Adipose tissue (tissue), 3 donors: ENCODE results near the gene TRIP10. TPM values are rescaled to one million over a fixed set of nuclear protein-coding genes. Genes with fewer than 3 reads are reported as not detected.
"Not testable (repeated sequence)": the region's sequence is repeated elsewhere in the genome, so short reads cannot be mapped to it uniquely, and the experiment has no call there.

Experiments used
- H3K27ac ChIP-seq: one replicate; pipeline ENCODE4 v1.5.1; 2013; ENCODE audit warnings: low read depth, low read length
- WGBS, 3 donors: extraction: QIAGEN DNeasy Blood & Tissue Kit; methylation state at CpG; one replicate each; pipeline ENCODE4 v1.1.7; 2013; 5-methylcytosine and 5-hydroxymethylcytosine counted together
- polyA plus RNA-seq, 3 donors: library from polyadenylated mRNA; stranded (reverse); fragments of 200-250 nt; gene quantifications; one replicate each; pipeline ENCODE4 v1.2.3, GENCODE V29; 2013
- donor health status: healthy with polysubstance abuse.
- donor health status: Bipolar disorder and iron deficiency.
- donor health status: healthy.

TRIP10 gene
- polyA plus RNA-seq, 3 donors, result 28.6 to 149 (median 112) TPM

DNA sequence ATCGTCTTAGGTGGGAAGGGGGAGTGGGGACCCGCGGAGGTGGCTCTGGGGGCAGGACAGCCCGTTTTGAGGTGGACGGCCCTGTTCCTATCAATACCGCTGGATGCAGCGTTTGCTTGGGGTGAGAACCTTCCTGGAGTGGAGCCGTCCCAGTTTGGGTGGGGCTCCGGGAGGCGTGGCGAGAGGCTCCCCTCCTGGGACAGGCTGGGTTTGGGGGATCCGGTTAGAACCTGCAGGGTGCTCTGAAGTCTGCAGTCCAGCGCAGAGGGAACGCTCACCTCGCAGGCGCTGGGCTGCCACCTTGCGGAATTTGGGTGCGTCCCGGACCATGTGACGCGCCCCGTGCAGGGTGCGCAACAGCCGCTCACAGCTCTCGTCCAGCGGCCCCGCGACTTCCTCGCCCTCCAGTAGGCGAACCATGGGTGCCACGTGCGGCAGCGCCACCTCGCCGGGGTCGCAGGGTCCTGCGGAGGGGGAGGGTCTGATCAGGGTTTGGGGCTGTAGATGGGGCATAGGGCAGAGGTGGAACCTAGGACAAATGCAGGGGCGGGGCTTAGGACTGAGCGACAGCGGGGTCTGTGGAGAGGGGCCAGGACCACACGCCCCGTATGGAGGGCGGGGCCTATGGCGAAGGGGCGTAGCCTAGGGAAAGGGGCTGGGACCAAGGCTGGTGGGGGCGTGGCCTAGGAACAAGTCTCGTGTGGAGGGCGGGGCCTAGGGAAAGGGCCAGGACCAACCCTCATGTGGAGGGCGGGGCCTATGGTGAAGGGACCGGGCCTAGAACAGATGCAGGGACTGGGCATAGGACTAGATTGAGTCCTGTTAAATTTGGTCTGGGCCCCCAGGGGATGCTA lies 13.9 kb downstream of the TRIP10 start:
- WGBS, 3 donors, result 6 to 20% (median 9%) methylated on average over 49 to 50 of the region's 50 CpGs
- H3K27ac ChIP-seq, result no peak overlapping the region

GRCh38 chr19:6754136-6754535 lies 14.7 kb downstream of the TRIP10 start:
- no peak overlapping the region for H3K27ac ChIP-seq
- WGBS, 3 donors, result 94 to 97% (median 96%) methylated on average over 19 to 22 of the region's 22 CpGs

DNA sequence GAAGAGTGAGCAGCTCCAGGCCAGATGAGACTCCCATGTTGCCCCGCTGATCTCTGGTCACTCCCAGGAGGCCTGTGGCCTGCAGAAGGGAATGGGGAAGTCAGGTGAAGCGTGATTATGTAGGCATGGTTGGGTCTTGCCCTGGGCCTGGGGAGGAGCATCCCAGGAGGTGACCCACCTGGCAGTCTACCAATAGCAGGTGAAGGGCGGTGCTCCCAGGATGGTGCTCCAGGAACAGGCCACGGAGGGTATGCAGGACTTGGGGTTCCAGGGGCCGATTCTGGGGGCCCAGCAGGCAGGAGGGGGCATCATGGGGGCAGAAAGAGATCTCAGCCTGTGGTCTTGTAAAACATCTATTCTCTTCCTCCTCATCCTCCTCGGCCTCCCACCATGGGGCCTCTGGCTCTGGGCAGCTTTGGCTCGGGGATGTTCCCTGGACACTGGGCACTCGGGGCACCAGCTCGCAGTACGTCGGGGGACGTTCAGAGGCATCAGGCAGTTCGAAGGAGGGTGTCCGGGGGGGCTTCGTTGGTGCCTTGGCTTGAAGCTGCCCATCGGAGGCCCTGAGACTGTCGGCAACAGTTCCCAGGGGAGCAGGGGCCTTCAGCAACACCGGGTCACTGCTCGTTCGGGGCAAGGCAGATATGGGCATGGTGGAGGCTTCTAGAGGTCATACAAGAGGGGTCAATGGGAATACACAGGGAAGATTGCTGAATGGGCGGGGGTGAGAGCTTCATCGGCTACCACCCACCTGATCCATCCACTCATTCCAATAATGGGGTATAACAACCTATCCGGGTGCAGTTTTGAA lies 15.4 kb downstream of the TRIP10 start:
- 89 to 93% (median 90%) methylated on average over 22 to 23 of the region's 23 CpGs for WGBS, 3 donors
- no peak overlapping the region for H3K27ac ChIP-seq

DNA sequence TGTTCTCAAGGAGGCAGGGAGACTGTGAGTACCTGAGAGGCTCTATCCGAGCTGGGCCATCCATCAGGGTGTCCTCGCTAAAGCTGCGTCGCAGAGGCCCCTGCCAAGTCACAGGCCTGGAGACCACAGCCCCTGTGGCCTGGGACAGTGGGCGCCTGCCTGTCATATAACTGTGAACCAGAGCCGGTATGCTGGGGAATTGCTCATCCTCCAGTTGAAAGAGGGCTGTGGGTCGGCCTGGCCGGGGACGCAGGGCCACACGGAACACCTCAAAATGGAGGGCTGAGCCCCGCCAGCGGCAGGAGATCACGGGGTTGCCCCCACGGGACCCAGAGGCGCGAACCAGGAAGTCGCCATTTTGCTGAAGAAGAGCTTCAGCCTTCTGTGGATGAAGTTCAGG lies 21.1 kb downstream of the TRIP10 start:
- no peak overlapping the region for H3K27ac ChIP-seq
- 93 to 95% (median 93%) methylated on average over 17 of the region's 17 CpGs for WGBS, 3 donors

GRCh38 chr19:6761053-6761676 lies 21.7 kb downstream of the TRIP10 start:
- 79 to 91% (median 87%) methylated on average over 4 of the region's 4 CpGs for WGBS, 3 donors
- no peak overlapping the region for H3K27ac ChIP-seq

GRCh38 chr19:6762253-6762797 lies 22.8 kb downstream of the TRIP10 start:
- 87 to 90% (median 89%) methylated on average over 6 to 8 of the region's 8 CpGs for WGBS, 3 donors
- H3K27ac ChIP-seq, result not testable (repeated sequence)

- H3K27ac ChIP-seq, result no peak overlapping the region
- 16 to 42% (median 42%) methylated on average over 8 of the region's 8 CpGs for WGBS, 3 donors
Measured at GRCh38 chr19:6765738-6766356, 26.4 kb downstream of the TRIP10 start.

DNA sequence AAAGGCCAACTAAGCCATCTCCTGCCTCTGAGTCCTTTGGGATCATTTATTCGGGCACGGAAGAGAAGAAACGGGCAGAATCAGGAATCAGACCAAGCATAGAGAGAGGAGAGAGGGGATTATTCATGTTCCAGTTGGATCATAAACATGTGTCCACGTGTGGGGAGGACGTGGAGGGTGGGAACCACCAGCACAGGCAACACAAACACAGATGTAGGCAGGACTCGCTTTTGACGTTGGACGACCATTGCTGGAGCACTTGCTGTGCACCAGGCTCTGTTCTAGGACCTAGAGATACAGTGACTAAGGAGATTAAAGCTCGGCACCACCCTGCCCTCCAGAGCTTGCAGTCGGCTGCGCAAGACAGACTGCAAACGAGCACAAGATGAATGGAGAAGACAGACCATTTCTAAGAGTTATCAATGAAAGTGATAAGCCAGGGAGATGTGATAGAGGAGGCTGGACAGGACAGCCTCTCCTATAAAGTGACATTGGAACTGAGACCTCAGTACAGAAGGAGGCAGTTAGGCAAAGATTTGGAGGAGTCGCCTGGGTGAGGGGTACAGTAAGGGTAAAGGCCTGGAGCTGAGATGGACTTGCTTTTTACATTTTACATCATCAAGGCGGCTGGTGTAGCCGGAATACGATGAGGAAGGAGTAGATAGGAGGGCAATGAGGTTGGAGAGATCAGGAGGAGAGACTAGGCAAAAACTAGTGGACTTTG lies 27.0 kb downstream of the TRIP10 start:
- 15 to 46% (median 32%) methylated on average over 16 of the region's 16 CpGs for WGBS, 3 donors
- H3K27ac ChIP-seq, result no peak overlapping the region

DNA sequence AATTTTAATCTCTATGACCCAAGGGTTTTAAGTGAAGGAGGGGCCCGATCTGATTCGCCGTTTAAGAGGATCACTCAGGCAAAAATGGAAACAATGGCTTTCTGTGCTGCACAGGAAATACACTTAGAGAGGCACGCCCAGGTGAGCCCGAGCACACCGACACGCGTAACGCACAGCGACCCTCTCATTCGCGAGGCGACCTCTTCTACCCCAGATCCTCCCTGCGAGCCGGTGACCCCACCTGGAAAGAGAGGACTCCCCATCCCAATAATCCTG lies 27.5 kb downstream of the TRIP10 start:
- WGBS, 3 donors, result 0 to 2% (median 1%) methylated on average over 15 of the region's 15 CpGs
- H3K27ac ChIP-seq, result no peak overlapping the region

GRCh38 chr19:6767357-6768235 lies 28.1 kb downstream of the TRIP10 start, which contains the start of gene SH2D3A:
SH2D3A (minus strand) TSS chr19:6767435; CDS start chr19:6763748, 3,687 bp downstream.
- H3K27ac ChIP-seq, result no peak within 1 kb of the TSS
- 2 to 4% (median 3%) methylated on average over 47 of the region's 47 CpGs for WGBS, 3 donors

DNA sequence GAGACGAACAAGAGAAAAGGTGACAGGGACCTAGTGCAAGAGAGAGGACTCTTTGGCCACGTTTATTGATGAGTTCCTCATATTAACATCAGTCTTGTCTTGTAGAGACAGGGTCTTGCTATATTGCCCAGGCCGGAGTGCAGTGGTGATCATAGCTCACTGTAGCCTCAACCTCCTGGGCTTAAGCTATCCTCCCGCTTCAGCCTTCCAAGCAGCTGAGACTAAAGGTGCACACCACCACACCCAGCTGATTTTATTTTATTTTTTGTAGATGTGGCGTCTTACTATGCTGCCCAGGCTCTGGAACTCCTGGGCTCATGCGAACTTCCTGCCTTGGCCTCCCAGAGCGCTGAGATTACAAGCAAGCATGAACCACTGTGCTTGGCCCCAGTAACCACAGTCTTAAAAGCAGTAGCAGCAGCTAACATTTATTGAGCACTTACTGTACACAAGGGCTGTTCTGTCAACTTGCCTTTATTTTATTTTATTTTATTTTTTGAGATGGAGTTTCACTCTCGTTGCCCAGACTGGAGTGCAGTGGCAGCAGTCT lies 28.8 kb downstream of the TRIP10 start:
- 47 to 65% (median 56%) methylated on average over 8 of the region's 8 CpGs for WGBS, 3 donors
- no peak overlapping the region for H3K27ac ChIP-seq

DNA sequence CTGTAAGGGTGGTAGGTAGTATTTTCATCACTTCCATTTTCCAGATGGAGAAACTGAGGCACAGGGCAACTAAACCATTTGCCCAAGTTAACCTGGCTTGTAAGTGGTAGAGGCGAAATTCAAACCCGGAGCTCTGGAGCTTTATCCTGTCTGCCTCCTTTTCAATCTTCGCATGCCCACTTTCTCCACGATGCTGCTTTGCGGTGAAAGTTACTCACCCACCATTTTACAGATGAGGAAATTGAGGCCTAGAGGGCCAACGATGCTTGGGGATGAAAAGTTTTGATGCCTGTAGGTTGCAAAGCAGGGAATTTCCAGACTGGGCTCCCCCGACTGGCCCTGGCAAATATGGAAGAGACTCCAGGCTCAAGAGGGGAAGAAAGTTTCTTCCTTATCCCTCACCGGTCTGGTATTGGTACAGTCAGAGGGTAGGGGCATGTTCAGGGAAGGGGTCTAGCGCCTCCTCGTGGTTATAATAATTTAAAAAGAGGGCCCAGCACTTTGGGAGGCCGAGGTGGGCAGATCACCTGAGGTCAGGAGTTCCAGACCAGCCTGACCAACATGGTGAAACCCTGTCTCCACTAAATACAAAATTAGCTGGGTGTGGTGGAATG lies 29.6 kb downstream of the TRIP10 start:
- H3K27ac ChIP-seq, result no peak overlapping the region
- WGBS, 3 donors, result 56 to 63% (median 62%) methylated on average over 11 of the region's 11 CpGs

- H3K27ac ChIP-seq, result not testable (repeated sequence)
- 73 to 84% (median 83%) methylated on average over 7 of the region's 7 CpGs for WGBS, 3 donors
Measured at GRCh38 chr19:6771648-6772027, 32.2 kb downstream of the TRIP10 start.

DNA sequence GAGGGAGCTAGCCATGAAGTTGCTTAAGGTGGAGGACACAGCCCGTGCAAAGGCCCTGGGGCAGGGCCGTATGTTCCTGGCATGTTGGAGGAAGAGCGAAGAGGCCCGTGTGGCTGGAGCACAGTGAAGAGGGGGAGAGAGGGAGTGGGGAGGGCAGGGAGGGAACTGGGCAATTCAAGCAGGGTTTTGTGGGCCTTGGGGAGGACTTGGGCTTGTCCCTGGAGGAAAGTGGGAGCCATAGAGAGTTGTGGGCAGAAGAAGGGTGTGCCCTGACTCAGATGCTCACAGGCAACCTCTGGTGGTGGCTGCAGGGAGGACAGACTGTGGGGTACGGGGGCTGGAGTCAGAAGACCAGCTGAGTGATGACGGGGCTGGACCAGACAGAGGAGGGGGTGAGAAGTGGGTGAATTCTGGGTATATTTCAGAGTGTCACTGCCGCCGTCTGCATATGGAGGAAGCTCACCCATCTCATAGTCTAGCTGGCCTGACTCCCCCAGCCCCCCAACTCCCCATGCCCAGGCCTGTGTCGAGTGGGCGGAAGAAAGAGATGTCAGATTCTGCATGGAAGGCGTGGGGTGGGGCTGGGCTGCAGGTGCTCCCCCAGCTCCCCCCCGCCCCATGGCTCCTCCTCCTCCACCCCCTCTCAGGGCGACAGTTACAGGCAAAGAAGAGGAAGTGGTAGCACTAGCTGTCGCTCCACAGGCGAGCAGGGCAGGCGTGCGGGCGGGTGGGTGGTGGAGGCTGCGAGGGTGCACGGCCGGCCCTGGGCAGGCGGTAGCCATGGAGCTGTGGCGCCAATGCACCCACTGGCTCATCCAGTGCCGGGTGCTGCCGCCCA lies 32.8 kb downstream of the TRIP10 start, which contains the start of gene VAV1:
TSS of gene VAV1 (plus strand) at position 681 of the 838 bp plus-strand sequence. CDS start at position 781, 100 bp downstream.
- H3K27ac ChIP-seq, result no peak within 1 kb of the TSS
- 42 to 52% (median 42%) methylated on average over 21 to 25 of the region's 25 CpGs for WGBS, 3 donors

GRCh38 chr19:6772866-6773322 lies 33.4 kb downstream of the TRIP10 start:
- no peak overlapping the region for H3K27ac ChIP-seq
- 44 to 71% (median 45%) methylated on average over 14 of the region's 14 CpGs for WGBS, 3 donors
